IMR-90 (cell line): ENCODE data around the gene ACAA2.

Experiments used
- CEBPB ChIP-seq: IDR thresholded peaks from 2 replicates; pipeline ENCODE4 v1.6.1; 2012; ENCODE audit warnings: low read depth, low read length, improper control_type of control experiment
- CTCF ChIP-seq: conservative IDR thresholded peaks from 2 replicates; pipeline ENCODE4 v1.5.1; 2012; ENCODE audit warnings: mild to moderate bottlenecking, low read depth, low read length, improper control_type of control experiment
- ELK1 ChIP-seq: fragments of 150-350 bp; IDR thresholded peaks from 2 replicates; pipeline ENCODE4 v1.6.1; 2016; ENCODE audit warnings: low read depth, mild to moderate bottlenecking, low read length, moderate library complexity, borderline replicate concordance
- MXI1 ChIP-seq: IDR thresholded peaks from 2 replicates; pipeline ENCODE4 v1.6.1; 2012; ENCODE audit warnings: low read depth, mild to moderate bottlenecking, low read length, moderate library complexity, borderline replicate concordance
- POLR2A ChIP-seq: IDR thresholded peaks from 2 replicates; pipeline ENCODE4 v1.6.1; 2012; ENCODE audit warnings: mild to moderate bottlenecking, low read depth, low read length

GRCh38 chr18:49838381-49838780, 25.0 kb upstream of the ACAA2 start:
- TF ChIP-seq MXI1 (no peak), POLR2A (no peak), CEBPB (no peak), CTCF (no peak), ELK1 (no peak)
